Small intestine (tissue), 7 donors: ENCODE measurements around the gene SPEM2. TPM values are rescaled to one million over a fixed set of nuclear protein-coding genes. Genes with fewer than 3 reads are reported as not detected.

ENCODE experiments used
- DNase-seq, 2 donors: peaks; one replicate each; pipeline versions ENCODE4 v3.0.0 to v3.0.0-alpha.2; 2013
- FAIRE-seq: peaks from 2 replicates; lab custom pipeline; 2012; peaks lifted over from hg19 to GRCh38; lab: Jason Lieb, UNC
- H3K27ac ChIP-seq, 3 donors: one replicate each; pipeline ENCODE4 v1.5.1; 2013; ENCODE audit warnings: low read length in 2 of 3, mild to moderate bottlenecking in 2 of 3, control low read depth in 1 of 3, inconsistent platforms in 1 of 3, low read depth in 1 of 3, moderate library complexity in 1 of 3
- H3K27me3 ChIP-seq, 3 donors: one replicate each; pipeline ENCODE4 v1.6.1; 2013; ENCODE audit warnings: low read length in 3 of 3, inconsistent platforms in 1 of 3; ENCODE audit not compliant: control insufficient read depth in 3 of 3, insufficient read depth in 3 of 3
- H3K36me3 ChIP-seq, 3 donors: one replicate each; pipeline ENCODE4 v1.6.1; 2013; ENCODE audit warnings: low read length in 3 of 3, inconsistent platforms in 1 of 3, low read depth in 1 of 3, mild to moderate bottlenecking in 1 of 3, moderate library complexity in 1 of 3; ENCODE audit not compliant: control insufficient read depth in 3 of 3, insufficient read depth in 2 of 3
- H3K4me1 ChIP-seq, 3 donors: one replicate each; pipeline ENCODE4 v1.6.1; 2013; ENCODE audit warnings: low read length in 2 of 3, inconsistent platforms in 1 of 3, low read depth in 1 of 3, mild to moderate bottlenecking in 1 of 3, moderate library complexity in 1 of 3; ENCODE audit not compliant: control insufficient read depth in 3 of 3, insufficient read depth in 2 of 3
- H3K4me3 ChIP-seq, 3 donors: one replicate each; pipeline ENCODE4 v1.5.1; 2013; ENCODE audit warnings: low read length in 3 of 3, control low read depth in 1 of 3, inconsistent platforms in 1 of 3, low read depth in 1 of 3, mild to moderate bottlenecking in 1 of 3, moderate library complexity in 1 of 3
- H3K9me3 ChIP-seq, 2 donors: one replicate each; pipeline ENCODE4 v1.6.1; 2013; ENCODE audit warnings: low read depth in 1 of 2, low read length in 1 of 2; ENCODE audit not compliant: control insufficient read depth in 2 of 2, insufficient read depth in 1 of 2
- WGBS, 3 donors: extraction: QIAGEN DNeasy Blood & Tissue Kit; methylation state at CpG; one replicate each; pipeline ENCODE4 v1.1.7; 2013; 5-methylcytosine and 5-hydroxymethylcytosine counted together
- polyA plus RNA-seq, 4 donors: library from polyadenylated mRNA; stranded (reverse) in 3 of 4; unstranded in 1 of 4; fragments of 200-250 nt in 3 of 4; fragments of 120-200 nt in 1 of 4; gene quantifications; one replicate each; pipeline versions ENCODE4 v1.2.1 to v1.2.3, GENCODE V29; 2013
- donor health status: healthy with polysubstance abuse.
- donor health status: control.
- donor health status: control.
- donor health status: Bipolar disorder and iron deficiency.
- donor health status: healthy.

Gene SPEM2
- polyA plus RNA-seq, 4 donors = not detected

- H3K4me1 ChIP-seq = peaks cover 0 to 15% (median 0%) of the 10 kb centered on the region in 3 donors
- FAIRE-seq = no peak
- peaks cover 0 to 24% (median 4%) of the 10 kb centered on the region in 3 donors for H3K36me3 ChIP-seq
- peak within 1 kb of the TSS; percentile 78 to 93 (median 92) for H3K27ac ChIP-seq
- peaks cover 0 to 6% (median 0%) of the 10 kb centered on the region in 3 donors for H3K27me3 ChIP-seq
- H3K4me3 ChIP-seq = peak within 1 kb of the TSS; percentile 64 to 83 (median 80)
- peak; percentile 87 to 94 for DNase-seq
- no peaks in the 10 kb centered on the region for H3K9me3 ChIP-seq
- 0 to 1% (median 0%) methylated on average over 32 to 71 of the region's 71 CpGs for WGBS, 3 donors
Observed at GRCh38 chr17:7394452-7395191, 30.8 kb upstream of the SPEM2 start, which contains the start of gene PLSCR3. Gene PLSCR3, minus strand, starts transcription at chr17:7394525. Its CDS starts 415 bp downstream, at chr17:7394110.

- Histone ChIP-seq H3K27ac (no peak overlapping the region), H3K27me3 (peaks cover 0 to 6% (median 0%) of the 10 kb centered on the region in 3 donors), H3K36me3 (peaks cover 0 to 8% (median 0%) of the 10 kb centered on the region in 3 donors), H3K4me1 (peaks cover 0 to 15% (median 0%) of the 10 kb centered on the region in 3 donors), H3K4me3 (no peak overlapping the region), H3K9me3 (no peaks in the 10 kb centered on the region)
- no peak for FAIRE-seq
- DNase-seq = no peak
- WGBS, 3 donors = 85 to 95% (median 91%) methylated on average over 4 of the region's 4 CpGs
Observed at GRCh38 chr17:7396147-7396546, 29.3 kb upstream of the SPEM2 start.

GRCh38 chr17:7398612-7399011, 26.8 kb upstream of the SPEM2 start:
- H3K27me3 ChIP-seq = peaks cover 0 to under 1% (median 0%) of the 10 kb centered on the region in 3 donors
- H3K9me3 ChIP-seq = no peaks in the 10 kb centered on the region
- FAIRE-seq (no peak), DNase-seq (no peak)
- H3K36me3 ChIP-seq = no peaks in the 10 kb centered on the region
- no peak overlapping the region for H3K4me3 ChIP-seq
- no peak overlapping the region for H3K27ac ChIP-seq
- peaks cover 0 to 26% (median 7%) of the 10 kb centered on the region in 3 donors for H3K4me1 ChIP-seq
- WGBS, 3 donors = 90 to 94% (median 94%) methylated on average over 2 of the region's 2 CpGs

DNA sequence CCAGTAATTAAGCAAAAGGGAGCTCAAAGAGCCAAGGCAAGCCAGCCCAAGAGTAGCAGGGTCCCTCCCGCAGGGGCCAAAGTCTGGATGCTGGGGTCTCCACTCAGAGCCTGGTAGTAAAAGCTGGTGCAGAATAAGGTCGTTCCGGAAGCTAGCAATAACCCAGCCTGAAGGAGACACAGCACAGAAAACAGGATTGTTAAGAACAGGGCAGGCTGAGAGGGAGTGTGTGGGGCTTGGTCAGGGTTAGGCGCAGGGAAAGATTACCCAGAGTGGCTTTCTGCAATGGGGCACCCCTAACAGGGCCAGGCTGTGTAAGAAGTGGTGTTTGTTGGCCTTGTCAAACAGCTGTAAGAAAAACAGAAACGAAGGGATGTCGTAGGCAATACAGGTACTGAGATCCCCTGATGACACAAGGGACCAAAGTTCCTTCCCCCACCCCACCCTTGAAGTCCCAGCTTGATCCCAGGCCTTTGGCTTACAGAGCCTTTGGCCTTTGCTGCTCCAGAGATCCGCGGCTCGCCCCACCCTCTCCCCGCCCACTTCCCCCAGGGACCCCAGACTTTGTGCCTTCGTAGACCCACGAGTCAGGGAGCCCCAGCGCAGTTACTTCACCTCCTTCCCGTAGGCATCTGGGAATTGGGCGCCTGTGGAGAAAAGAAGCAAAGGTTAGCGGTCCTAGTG, 22.2 kb upstream of the SPEM2 start:
- peak overlapping the region; percentile 57 to 84 (median 80) for H3K4me3 ChIP-seq

DNA sequence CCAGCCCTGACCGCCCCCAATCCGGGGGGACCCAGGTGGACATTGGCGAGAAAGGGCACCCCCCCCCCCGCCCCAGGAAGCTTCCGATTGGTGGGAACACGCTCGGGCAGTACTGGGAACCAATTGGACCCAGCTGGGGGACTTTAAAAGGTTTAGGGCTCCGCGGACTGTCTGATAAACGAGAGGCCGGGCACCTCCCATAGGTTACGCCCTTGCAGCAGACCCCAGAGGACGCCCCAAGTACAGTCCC, 21.8 kb upstream of the SPEM2 start:
- Histone ChIP-seq H3K27ac (peak overlapping the region; percentile 95 to 98 (median 98)), H3K9me3 (no peaks in the 10 kb centered on the region), H3K4me1 (peaks cover 0 to 20% (median 7%) of the 10 kb centered on the region in 3 donors), H3K27me3 (peaks cover 0 to 35% (median 0%) of the 10 kb centered on the region in 3 donors), H3K4me3 (peak overlapping the region; percentile 57 to 84 (median 80)), H3K36me3 (peaks cover 0 to 2% (median 0%) of the 10 kb centered on the region in 3 donors)
- 0 to 1% (median 1%) methylated on average over 13 of the region's 13 CpGs for WGBS, 3 donors
- DNase-seq (no peak), FAIRE-seq (no peak)

More for the DNA sequence above, 22.2 kb upstream of the SPEM2 start:
- Histone ChIP-seq H3K27me3 (peaks cover 0 to 32% (median 0%) of the 10 kb centered on the region in 3 donors), H3K4me1 (peaks cover 0 to 20% (median 7%) of the 10 kb centered on the region in 3 donors), H3K9me3 (no peaks in the 10 kb centered on the region), H3K36me3 (no peaks in the 10 kb centered on the region), H3K27ac (peak overlapping the region; percentile 95 to 98 (median 98))
- WGBS, 3 donors = 5 to 12% (median 9%) methylated on average over 16 of the region's 16 CpGs
- peak; percentile 94 to 95 for DNase-seq
- no peak for FAIRE-seq

GRCh38 chr17:7403977-7404736, 21.3 kb upstream of the SPEM2 start, which contains the start of gene TMEM256:
Gene TMEM256, minus strand, starts transcription at chr17:7404097. Its CDS starts 13 bp downstream, at chr17:7404084.
- 0 to 1% (median 0%) methylated on average over 42 to 49 of the region's 49 CpGs for WGBS, 3 donors
- H3K36me3 ChIP-seq = peaks cover 0 to 6% (median 0%) of the 10 kb centered on the region in 3 donors
- H3K27me3 ChIP-seq = peaks cover 0 to 40% (median 0%) of the 10 kb centered on the region in 3 donors
- FAIRE-seq (peak; percentile 30), DNase-seq (peak; percentile 99 to 100)
- H3K4me3 ChIP-seq = peak within 1 kb of the TSS; percentile 57 to 84 (median 80)
- H3K27ac ChIP-seq = peak within 1 kb of the TSS; percentile 95 to 98 (median 98)
- no peaks in the 10 kb centered on the region for H3K9me3 ChIP-seq
- H3K4me1 ChIP-seq = peaks cover 0 to 20% (median 7%) of the 10 kb centered on the region in 3 donors

DNA sequence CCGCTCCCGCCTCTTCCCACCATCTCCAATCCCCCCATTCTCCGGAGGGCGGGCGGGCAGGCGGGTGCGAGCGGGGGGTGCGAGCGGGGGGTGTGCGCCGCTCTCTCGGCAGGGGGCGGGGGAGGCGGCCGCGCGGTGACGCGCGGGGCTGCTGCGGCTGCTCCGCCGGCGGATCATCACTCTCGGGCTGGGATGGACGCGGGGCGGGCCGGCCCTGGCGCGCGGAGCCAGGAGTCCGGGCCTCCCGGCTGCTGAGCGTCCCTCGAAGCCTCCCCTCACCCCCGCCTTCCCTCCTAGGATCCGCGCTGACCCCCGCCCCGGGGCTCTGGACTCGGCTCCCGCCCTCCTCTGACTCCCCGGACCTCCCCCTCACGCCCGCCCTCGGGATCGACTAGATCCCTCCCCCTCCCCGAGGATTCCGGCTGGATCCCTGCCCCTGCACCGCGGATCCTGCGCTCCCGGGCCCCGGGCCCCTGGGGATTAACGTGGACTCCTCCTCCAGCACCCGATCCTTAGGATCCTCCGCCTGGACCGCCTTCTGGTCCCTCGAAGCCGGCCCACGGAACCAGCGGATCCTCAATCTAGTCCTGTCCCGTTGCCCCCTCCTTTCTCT, 20.6 kb upstream of the SPEM2 start:
- WGBS, 3 donors = 0 to 1% (median 1%) methylated on average over 31 to 65 of the region's 65 CpGs
- H3K36me3 ChIP-seq = peaks cover 0 to 6% (median 0%) of the 10 kb centered on the region in 3 donors
- H3K27me3 ChIP-seq = peaks cover 0 to 46% (median 0%) of the 10 kb centered on the region in 3 donors
- no peaks in the 10 kb centered on the region for H3K9me3 ChIP-seq
- peaks cover 0 to 20% (median 7%) of the 10 kb centered on the region in 3 donors for H3K4me1 ChIP-seq
- DNase-seq = no peak
- peak overlapping the region in 2 of 3 donors; percentile 85 to 95 for H3K27ac ChIP-seq
- no peak for FAIRE-seq
- peak overlapping the region; percentile 38 to 62 (median 49) for H3K4me3 ChIP-seq
